Measurements from ENCODE around the gene ZIM2. TPM values are rescaled to one million over a fixed set of nuclear protein-coding genes. Genes with fewer than 3 reads are reported as not detected.

The ZIM2 gene
- total and polyA plus RNA-seq, 10 of the 15 experiments (the other 5 are each of a cell fraction or from before 2014, with no cell fraction given), result not detected

Small RNA genes within 50 kb of the gene (small RNA-seq; reads per million reads assigned to genes)
- not detected for gene AC006115.2

Other genes starting within 250 kb of the ZIM2 start
- 5.7 and 6.4 TPM in 2 replicates for gene ZNF71, start 245.4 kb downstream of the ZIM2 start, total RNA-seq (2014; rRNA removed)
- gene ZNF71, start 245.4 kb downstream of the ZIM2 start, total RNA-seq (2014; rRNA removed; fragmentation: Illumina TruSeq; extraction: Trizol), result 2.5 and 2.8 TPM in 2 replicates
- gene ZNF71, start 245.4 kb downstream of the ZIM2 start, total RNA-seq (2021), result 5.6 and 5.8 TPM in 2 replicates
- gene ZNF71, start 245.4 kb downstream of the ZIM2 start, polyA plus RNA-seq (2011; rRNA removed), result 0.84 and 0.92 TPM in 2 replicates
- 1.2 and 1.9 TPM in 2 replicates for gene ZNF71, start 245.4 kb downstream of the ZIM2 start, polyA plus RNA-seq (2014; fragmentation: Illumina TruSeq; extraction: Trizol)
- under 1 TPM; 0.48 to 0.95 TPM for gene ZNF71, start 245.4 kb downstream of the ZIM2 start, polyA plus RNA-seq (2014; fragmentation: Nextera tagmentation; extraction: Ambion mirVana)
- gene ZNF71, start 245.4 kb downstream of the ZIM2 start, polyA plus RNA-seq (2014; rRNA removed), result 4.1 and 4.8 TPM in 2 replicates
- gene ZNF71, start 245.4 kb downstream of the ZIM2 start, polyA plus RNA-seq (2016; fragmentation: Nextera tagmentation; extraction: Ambion mirVana), result 1 to 10 TPM; 4.8 to 5.6 TPM
- gene SMIM17, start 197.6 kb downstream of the ZIM2 start, total RNA-seq (2014; rRNA removed), result 0.23 and 0.33 TPM in 2 replicates
- gene SMIM17, start 197.6 kb downstream of the ZIM2 start, total RNA-seq (2014; rRNA removed; fragmentation: Illumina TruSeq; extraction: Trizol), result 0.13 TPM in 1 of 2 replicates, not detected in the other
- gene SMIM17, start 197.6 kb downstream of the ZIM2 start, total RNA-seq (2021), result 0.19 TPM in 1 of 2 replicates, not detected in the other
- gene SMIM17, start 197.6 kb downstream of the ZIM2 start, polyA plus RNA-seq (2011; rRNA removed), result not detected in 2 replicates
- 0.07 TPM in 1 of 2 replicates, not detected in the other for gene SMIM17, start 197.6 kb downstream of the ZIM2 start, polyA plus RNA-seq (2014; fragmentation: Illumina TruSeq; extraction: Trizol)
- gene SMIM17, start 197.6 kb downstream of the ZIM2 start, polyA plus RNA-seq (2014; fragmentation: Nextera tagmentation; extraction: Ambion mirVana), result not detected
- gene SMIM17, start 197.6 kb downstream of the ZIM2 start, polyA plus RNA-seq (2014; rRNA removed), result not detected in 2 replicates
- gene SMIM17, start 197.6 kb downstream of the ZIM2 start, polyA plus RNA-seq (2016; fragmentation: Nextera tagmentation; extraction: Ambion mirVana), result under 1 TPM in 1 of 2 experiments, not detected in 1; 0.20 TPM
- gene ZNF835, start 169.0 kb downstream of the ZIM2 start, total RNA-seq (2014; rRNA removed), result not detected in 2 replicates
- not detected in 2 replicates for gene ZNF835, start 169.0 kb downstream of the ZIM2 start, total RNA-seq (2014; rRNA removed; fragmentation: Illumina TruSeq; extraction: Trizol)
- gene ZNF835, start 169.0 kb downstream of the ZIM2 start, total RNA-seq (2021), result not detected in 2 replicates
- not detected in 2 replicates for gene ZNF835, start 169.0 kb downstream of the ZIM2 start, polyA plus RNA-seq (2011; rRNA removed)
- not detected in 2 replicates for gene ZNF835, start 169.0 kb downstream of the ZIM2 start, polyA plus RNA-seq (2014; fragmentation: Illumina TruSeq; extraction: Trizol)
- not detected for gene ZNF835, start 169.0 kb downstream of the ZIM2 start, polyA plus RNA-seq (2014; fragmentation: Nextera tagmentation; extraction: Ambion mirVana)
- not detected in 2 replicates for gene ZNF835, start 169.0 kb downstream of the ZIM2 start, polyA plus RNA-seq (2014; rRNA removed)
- not detected for gene ZNF835, start 169.0 kb downstream of the ZIM2 start, polyA plus RNA-seq (2016; fragmentation: Nextera tagmentation; extraction: Ambion mirVana)
- not detected in 2 replicates for gene PEG3, start within 50 bp of the ZIM2 start, total RNA-seq (2014; rRNA removed)
- gene PEG3, start within 50 bp of the ZIM2 start, total RNA-seq (2014; rRNA removed; fragmentation: Illumina TruSeq; extraction: Trizol), result not detected in 2 replicates
- gene PEG3, start within 50 bp of the ZIM2 start, total RNA-seq (2021), result 0.33 and 0.96 TPM in 2 replicates
- gene PEG3, start within 50 bp of the ZIM2 start, polyA plus RNA-seq (2011; rRNA removed), result not detected in 2 replicates
- not detected in 2 replicates for gene PEG3, start within 50 bp of the ZIM2 start, polyA plus RNA-seq (2014; fragmentation: Illumina TruSeq; extraction: Trizol)
- gene PEG3, start within 50 bp of the ZIM2 start, polyA plus RNA-seq (2014; fragmentation: Nextera tagmentation; extraction: Ambion mirVana), result not detected
- 0.03 TPM in 1 of 2 replicates, not detected in the other for gene PEG3, start within 50 bp of the ZIM2 start, polyA plus RNA-seq (2014; rRNA removed)
- gene PEG3, start within 50 bp of the ZIM2 start, polyA plus RNA-seq (2016; fragmentation: Nextera tagmentation; extraction: Ambion mirVana), result not detected